GM12892 (cell line): ENCODE data around the gene COL18A1.

Experiments
- POLR2A ChIP-seq: IDR thresholded peaks from 2 replicates; pipeline ENCODE4 v1.6.1; 2011; ENCODE audit warnings: low read depth, low read length, control low read depth
- POLR2AphosphoS5 ChIP-seq: IDR thresholded peaks from 2 replicates; pipeline ENCODE4 v1.6.1; 2011; ENCODE audit warnings: low read depth, low read length, control low read depth
- TAF1 ChIP-seq: IDR thresholded peaks from 2 replicates; pipeline ENCODE4 v1.6.1; 2011; ENCODE audit warnings: low read depth, mild to moderate bottlenecking, control low read depth, low read length, borderline replicate concordance

- no peak for TF ChIP-seq POLR2AphosphoS5
- no peak for TF ChIP-seq TAF1
- TF ChIP-seq POLR2A: no peak
These were observed 129.1 kb downstream of the COL18A1 start for GRCh38 chr21:45533846-45534635.
